ENCODE results near the gene PAFAH2.

The PAFAH2 gene

DNA sequence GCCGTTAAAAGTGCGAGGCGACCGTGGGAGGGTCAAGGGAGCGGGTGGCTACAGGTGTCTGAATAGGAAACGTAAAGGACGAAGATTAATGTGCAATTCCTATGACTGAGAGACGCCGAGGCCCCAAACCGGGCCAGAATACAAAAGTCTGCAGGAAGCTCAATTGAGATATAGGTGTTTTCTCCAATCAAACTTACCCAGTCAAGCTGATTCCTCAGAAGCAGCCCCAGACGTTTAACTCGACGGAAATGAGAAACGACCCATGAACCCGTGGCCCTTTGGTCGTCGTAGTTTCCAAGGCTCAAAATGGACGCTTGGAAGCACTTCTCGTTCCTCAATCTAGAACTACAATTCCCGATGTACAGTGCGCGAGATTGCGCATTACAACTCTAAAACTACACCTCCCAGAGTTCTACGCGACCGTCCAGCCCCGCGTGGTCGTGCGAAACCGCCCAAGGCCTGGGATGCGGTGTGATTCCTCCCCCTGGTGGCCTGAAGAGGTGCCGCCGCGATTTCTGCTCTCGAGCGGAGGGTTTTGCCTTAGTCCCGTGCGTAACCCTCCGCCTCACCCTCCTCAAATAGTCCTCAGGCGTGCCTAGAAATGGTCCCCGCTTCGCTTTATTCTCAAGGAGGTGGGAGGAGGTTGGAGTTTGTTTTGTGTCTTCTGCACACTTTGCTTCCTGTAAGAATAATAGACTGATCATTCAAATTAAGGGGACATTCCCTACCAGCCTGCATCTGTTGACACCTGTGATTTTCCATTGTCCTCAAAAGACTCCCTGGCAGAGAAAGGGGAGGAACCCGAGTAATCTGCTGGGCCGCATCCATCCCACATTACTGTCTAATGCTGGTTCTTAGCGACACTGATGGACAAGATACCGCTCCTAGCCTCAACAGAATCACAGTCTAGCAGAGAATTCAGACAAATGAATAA lies at the start of gene PAFAH2:
PAFAH2 (minus strand) TSS at position 236 of the 934 bp plus-strand sequence. CDS start 7,247 bp downstream, outside the sequence.
- peak; percentile 98 for DNase-seq (ENCODE audit: low spot score)

DNA sequence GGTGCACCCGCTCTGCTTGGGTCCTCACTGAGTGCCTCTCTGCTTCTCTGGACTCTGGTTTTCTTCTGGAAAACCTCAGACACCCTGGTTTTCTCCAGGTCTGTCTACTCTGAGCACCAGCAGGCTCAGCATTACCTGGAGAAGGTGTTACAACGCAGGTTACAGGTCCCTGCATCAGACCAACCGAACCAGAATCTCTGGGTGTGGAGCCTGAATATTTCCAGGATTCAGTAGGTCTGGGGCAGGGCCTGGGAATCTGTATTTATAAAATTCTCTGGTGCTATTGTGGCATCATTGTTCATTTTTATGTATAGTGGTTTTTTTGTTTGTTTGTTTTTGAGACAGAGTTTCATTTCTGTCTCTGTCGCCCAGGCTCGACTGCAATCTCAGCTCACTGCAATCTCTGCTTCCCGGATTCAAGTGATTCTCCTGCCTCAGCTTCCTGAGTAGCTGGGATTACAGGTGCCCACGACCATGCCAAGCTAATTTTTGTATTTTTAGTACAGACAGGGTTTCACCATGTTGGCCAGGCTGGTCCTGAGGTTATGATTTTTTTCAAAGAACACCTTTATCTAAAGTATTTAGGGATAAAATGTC lies 49.5 kb upstream of the PAFAH2 start:
- DNase-seq (ENCODE audit: low spot score), result no peak

GRCh38 chr1:26046246-26047095 lies 48.6 kb upstream of the PAFAH2 start:
- DNase-seq (ENCODE audit: low spot score), result no peak

DNA sequence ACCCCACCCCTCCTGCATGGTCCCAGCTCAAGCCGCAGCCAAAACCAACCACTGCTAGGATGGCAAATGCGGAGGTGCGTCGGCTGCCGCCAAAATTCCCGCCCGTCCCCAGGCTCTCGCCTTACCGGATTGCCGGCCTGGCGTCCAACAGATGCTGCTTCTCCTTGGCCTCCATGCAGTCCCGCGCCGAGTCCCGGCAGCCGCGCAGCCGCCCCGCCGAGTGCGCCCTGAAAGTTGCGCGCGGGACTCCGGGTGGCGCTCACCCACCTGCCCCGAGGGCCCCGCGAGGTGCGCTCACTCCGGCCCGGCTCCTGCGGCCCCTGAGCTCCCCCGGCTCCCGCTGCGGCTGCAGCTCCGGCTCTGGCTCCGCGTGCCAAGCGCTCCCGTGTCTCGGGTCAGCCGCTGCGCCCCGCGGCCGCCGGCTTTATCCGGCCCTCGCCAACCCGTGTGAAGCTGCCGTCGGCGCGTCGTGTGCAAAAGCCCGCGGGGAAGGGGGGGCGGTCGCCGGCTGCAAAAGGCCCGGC lies 47.9 kb upstream of the PAFAH2 start, which contains the start of gene SLC30A2:
SLC30A2 (minus strand) TSS at position 397 of the 524 bp plus-strand sequence; CDS start at position 175, 222 bp downstream.
- DNase-seq (ENCODE audit: low spot score), result no peak

DNA sequence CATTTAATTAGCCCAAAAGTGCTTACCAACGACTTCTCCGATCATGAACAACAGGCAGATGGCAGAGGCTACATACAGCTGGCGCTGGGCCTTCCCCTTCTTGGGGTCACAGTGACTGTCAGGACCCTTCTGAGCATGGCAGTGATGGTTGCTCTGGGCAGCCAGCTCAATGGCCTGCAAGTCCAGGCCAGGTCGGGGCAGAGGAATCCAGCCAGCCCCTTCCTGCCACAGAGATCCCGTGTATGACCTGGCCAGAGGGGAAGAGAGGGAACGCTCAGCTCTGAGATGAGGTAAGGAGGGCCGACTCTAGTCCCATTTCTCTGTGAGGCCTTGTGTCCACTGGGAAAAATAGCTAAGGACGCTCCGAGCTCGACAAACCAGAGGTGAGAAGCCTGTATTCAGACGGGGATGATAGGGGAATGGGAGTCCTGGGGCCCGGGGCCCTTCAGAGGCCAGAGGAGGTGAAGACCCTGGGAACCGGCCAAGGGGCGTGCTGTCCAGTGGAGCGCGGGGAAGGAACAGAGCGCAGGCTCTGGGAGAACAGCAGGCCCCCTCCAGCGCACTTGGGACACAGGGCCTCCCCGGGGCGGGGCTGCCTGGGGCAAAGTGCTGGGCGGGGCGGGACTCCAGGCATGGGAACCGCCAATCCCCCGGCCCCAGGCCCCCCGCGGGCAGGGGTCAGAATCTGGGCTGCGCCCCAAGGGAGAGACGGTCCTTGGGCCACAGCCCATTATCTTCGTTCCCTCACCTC lies 47.3 kb upstream of the PAFAH2 start:
- no peak for DNase-seq (ENCODE audit: low spot score)

DNA sequence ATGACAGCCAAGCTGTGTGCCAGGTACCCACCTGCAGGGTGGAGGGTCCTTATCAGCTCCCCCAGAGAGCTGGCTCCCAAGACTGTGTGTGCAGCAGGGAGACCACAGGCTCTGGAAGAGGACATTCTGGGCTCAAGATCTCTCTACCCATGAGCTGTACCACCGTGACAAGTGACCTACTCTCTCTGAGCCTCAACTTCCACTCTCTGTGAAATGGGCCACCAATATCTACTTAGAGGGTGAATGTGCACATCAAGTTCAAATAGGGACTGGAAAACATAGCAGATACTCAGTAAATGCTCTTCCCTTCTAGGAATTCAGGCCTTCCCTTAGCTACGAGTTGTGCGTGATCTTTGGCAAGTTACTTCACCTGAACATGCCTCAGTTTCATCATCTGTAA lies 46.6 kb upstream of the PAFAH2 start:
- no peak for DNase-seq (ENCODE audit: low spot score)

DNA sequence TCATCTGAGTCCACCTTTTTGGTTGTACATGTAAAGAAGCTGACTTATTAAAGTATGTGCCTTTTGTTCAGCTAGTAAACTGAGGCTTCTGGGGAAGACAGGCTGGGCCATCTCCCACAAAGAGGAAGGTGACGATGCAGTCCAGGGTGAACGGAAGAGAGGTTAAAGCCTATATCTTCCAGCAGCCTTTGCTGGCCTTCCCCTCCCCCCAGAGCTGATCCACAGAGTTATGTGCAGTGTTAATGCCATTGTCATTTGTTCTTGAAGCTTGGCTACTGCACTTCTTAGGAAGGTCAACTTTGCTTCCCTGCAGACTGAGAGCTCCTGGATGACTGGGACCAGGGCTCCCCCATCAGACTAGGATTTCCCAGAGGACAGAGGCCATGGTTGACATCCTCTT lies 45.9 kb upstream of the PAFAH2 start:
- no peak for DNase-seq (ENCODE audit: low spot score)

DNA sequence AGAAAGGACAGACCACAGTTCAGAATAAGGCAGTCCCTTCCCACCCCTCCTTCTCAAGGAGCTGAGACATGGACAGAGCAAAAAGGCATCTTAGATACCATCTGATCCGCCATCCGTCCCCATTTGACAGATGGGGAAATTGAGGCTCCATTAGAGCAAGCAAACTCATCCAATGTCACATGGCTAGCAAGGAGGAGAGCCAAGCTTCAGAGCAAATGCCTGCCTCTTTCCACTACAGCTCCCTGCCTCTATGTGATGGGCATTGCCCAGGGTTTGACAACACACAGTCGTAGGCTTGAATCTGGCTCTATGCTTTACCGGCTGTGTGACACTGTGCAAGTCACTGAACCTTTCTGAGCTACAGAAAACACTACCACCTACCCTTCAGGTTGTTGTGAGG lies 44.1 kb upstream of the PAFAH2 start:
- no peak for DNase-seq (ENCODE audit: low spot score)

DNA sequence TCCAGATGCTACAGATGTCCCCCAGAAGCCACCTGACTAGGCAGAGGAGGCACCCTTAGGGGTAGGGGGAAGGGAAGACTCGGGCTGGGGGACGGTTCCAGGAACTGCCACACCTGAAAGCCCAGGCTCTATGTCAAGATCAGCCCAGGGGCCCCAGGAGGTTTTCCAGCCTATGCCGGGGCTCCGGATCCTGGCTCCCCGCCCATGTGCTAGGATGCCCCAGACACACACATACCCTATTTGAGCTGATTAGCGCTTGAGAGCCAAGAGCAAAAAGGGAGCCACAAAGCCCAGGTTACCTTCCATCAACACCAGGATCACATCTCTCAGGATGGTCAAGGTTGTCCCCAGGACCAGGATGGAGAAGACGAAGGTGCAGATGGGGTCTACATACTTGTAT lies 43.5 kb upstream of the PAFAH2 start:
- DNase-seq (ENCODE audit: low spot score), result no peak

DNA sequence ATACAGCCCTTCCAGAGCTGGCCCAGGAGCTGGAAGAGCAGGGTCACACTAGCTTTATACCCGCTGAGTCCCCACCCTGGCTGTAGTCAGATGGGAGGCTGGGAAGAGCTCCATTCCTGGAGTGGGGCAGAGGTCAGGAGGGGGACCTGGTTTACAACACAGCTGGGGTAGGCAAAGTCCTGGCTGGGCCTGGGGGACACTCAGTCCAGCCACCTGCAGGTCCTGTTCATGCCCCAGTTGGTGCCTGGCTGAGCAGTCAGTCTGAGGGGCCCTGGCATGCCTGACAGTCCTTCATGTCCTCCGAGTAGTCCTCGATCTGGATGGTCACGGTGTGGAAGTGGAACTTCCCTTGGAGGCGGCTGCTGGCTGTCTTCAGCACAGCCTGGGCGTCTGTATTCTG lies 41.0 kb upstream of the PAFAH2 start:
- no peak for DNase-seq (ENCODE audit: low spot score)

- no peak for DNase-seq (ENCODE audit: low spot score)
Measured at GRCh38 chr1:26038477-26038876, 40.6 kb upstream of the PAFAH2 start.

GRCh38 chr1:26037904-26038303 lies 40.0 kb upstream of the PAFAH2 start:
- no peak for DNase-seq (ENCODE audit: low spot score)

- no peak for DNase-seq (ENCODE audit: low spot score)
Measured at GRCh38 chr1:26036756-26037281, 39.0 kb upstream of the PAFAH2 start.

GRCh38 chr1:26035959-26036755 lies 38.3 kb upstream of the PAFAH2 start:
- DNase-seq (ENCODE audit: low spot score), result peak; percentile 82

DNA sequence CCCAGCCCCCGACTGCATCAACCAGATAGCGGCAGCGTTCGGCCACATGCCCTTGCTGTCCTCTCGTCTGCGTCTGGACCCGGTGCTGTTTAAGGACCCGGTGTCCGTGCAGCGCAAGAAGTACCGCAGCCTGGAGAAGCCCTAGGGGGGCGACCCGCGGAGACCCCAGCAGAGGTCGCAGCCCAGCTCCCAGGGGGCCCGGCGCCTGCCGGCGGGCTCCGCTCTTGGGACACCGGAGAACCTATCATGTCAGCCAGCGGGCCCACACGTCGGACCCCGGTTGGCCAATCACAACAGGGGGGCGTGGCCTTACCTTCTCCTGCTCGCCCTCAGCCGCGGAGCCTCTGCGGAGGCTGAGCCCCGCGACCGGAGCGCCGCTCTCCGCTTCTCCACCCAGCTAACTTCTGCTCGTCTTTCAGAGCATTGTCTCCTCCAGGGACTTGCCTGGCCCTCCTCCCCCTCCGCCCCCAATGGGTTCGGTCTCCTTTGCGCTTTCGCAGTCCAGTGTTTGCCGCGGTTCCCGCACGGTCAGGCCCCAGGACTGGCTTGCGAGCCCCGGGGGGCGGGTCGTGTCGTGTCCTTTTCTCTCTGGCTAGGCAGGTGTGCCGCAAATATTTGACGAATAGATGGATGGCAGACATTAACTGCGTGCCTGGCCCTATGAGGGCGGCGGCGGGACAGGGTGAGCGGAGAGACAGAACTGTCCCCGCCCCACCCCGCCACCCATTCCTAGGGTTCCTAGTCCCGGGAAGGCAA lies 37.5 kb upstream of the PAFAH2 start:
- peak; percentile 92 for DNase-seq (ENCODE audit: low spot score)

DNA sequence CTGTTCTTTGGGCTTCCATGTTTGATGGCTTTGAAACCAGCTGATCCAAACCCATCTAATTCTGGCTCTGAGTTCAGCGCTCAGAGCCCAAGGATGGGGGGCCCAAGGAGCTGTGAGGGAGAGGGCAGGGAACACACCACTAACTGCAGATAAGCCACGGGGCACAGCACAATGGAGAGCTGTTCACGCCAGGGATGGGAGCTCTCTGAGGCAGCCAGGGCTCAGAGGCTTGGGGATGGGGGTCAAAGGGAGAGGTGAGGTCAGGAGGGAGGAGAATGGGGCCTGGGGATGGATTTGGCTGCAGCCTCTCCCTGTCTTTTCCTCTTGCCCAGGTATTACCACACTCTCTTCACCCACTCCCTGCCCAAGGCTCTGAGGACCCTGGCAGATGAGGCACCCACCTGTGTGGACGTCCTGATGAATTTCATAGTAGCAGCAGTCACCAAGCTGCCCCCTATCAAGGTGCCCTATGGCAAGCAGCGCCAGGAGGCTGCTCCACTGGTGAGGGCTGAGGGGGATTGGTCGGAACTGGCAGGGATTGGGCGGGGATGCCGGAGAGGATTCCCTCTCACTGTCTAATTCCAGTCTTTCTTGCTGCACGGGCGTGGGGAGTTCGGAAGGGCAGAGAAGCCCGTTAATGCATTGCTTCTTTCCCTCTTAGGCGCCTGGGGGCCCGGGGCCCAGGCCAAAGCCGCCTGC lies 36.8 kb upstream of the PAFAH2 start:
- DNase-seq (ENCODE audit: low spot score), result no peak

GRCh38 chr1:26032656-26033357 lies 34.9 kb upstream of the PAFAH2 start:
- no peak for DNase-seq (ENCODE audit: low spot score)

- DNase-seq (ENCODE audit: low spot score), result no peak
Measured at GRCh38 chr1:26031611-26032220, 33.9 kb upstream of the PAFAH2 start.
